ENCODE measurements around the gene DLG5. TPM values are rescaled to one million over a fixed set of nuclear protein-coding genes. Genes with fewer than 3 reads are reported as not detected.

DLG5 gene
- total and polyA plus RNA-seq, 9 of the 15 experiments (the other 6 are each of a cell fraction or from before 2014, with no cell fraction given) = 1.4 to 26.8 (median 11.2) TPM

- in situ Hi-C loops (cut with MboI) (no loop called here), intact Hi-C loops (cut with micrococcal nuclease) (no loop called here)
- no peaks in the 10 kb centered on the region for H3K9me1 ChIP-seq (ENCODE audit: control insufficient read depth, insufficient read depth, low read length)
- ChIA-PET CTCF (ENCODE audit: low intra/inter-chr PET ratio) (no interaction called here), POLR2A (interaction anchor here (0.6 kb wide), 1 partner anchor 25 kb away, joined by 3 read pairs; no protein-coding TSS in a partner anchor)
- TF ChIP-seq BCOR (IDR thresholded peaks at IDR 0.05) (0 out of 2 replicates have a peak, but pooled peaks have one; percentile 7), ZNF146 (CRISPR knock-in tag; IDR thresholded peaks at IDR 0.05; ENCODE audit: unreplicated experiment) (peak; percentile 78), ZNF311 (CRISPR knock-in tag; IDR thresholded peaks at IDR 0.05) (no peak), ETV1 (tag; conservative IDR thresholded peaks at IDR 0.05; ENCODE audit: low read depth) (no peak)
- no peak overlapping the region for H3K4me2 ChIP-seq (ENCODE audit: insufficient read depth, low read length)
- peaks cover 6% of the 10 kb centered on the region for H3K9me3 ChIP-seq (replicated peaks; ENCODE audit: control insufficient read depth, insufficient read depth, low read depth, low read length)
- no peak for DNase-seq (ENCODE audit: extremely low read depth in 1 of 4, low spot score in 3 of 4)
- H3K36me3 ChIP-seq (ENCODE audit: control insufficient read depth, insufficient read depth, low read length) = no peaks in the 10 kb centered on the region
- no peak overlapping the region for H3K4me3 ChIP-seq
- no peak overlapping the region for H3K9ac ChIP-seq (ENCODE audit: insufficient read depth in 1 of 2, low read depth in 2 of 2, low read length in 2 of 2)
- BruUV-seq (replicated peaks) = no TSS peak
- no peak overlapping the region for H3K27ac ChIP-seq (ENCODE audit: extremely low read depth, low read depth, low read length)
- no peak for ATAC-seq
- no peaks in the 10 kb centered on the region for H4K20me1 ChIP-seq (replicated peaks; ENCODE audit: control insufficient read depth, insufficient read depth, low read length)
- H2AFZ ChIP-seq (ENCODE audit: low read depth, low read length) = no peak overlapping the region
- no peaks in the 10 kb centered on the region for H3K79me2 ChIP-seq (ENCODE audit: control insufficient read depth, insufficient read depth, low read length)
- 53% methylated on average over 6 of the region's 6 CpGs for WGBS (ENCODE audit: insufficient coverage, low coverage, missing lambda C conversion rate)
- no peaks in the 10 kb centered on the region for H3K27me3 ChIP-seq (ENCODE audit: control insufficient read depth in 2 of 2, insufficient read depth in 2 of 2, low read length in 2 of 2)
- H3K4me1 ChIP-seq (replicated peaks in 1 of 2; ENCODE audit: control insufficient read depth in 2 of 2, insufficient read depth in 2 of 2, low read length in 2 of 2) = no peaks in the 10 kb centered on the region; a peak in 1 of 5 replicates
- FAIRE-seq = no peak
These were observed 34.3 kb upstream of the DLG5 start for GRCh38 chr10:77960829-77961329.

GRCh38 chr10:77959887-77960455 lies 33.4 kb upstream of the DLG5 start:
- no peaks in the 10 kb centered on the region for H3K9me1 ChIP-seq (ENCODE audit: control insufficient read depth, insufficient read depth, low read length)
- no peaks in the 10 kb centered on the region for H3K4me1 ChIP-seq (replicated peaks in 1 of 2; ENCODE audit: control insufficient read depth in 2 of 2, insufficient read depth in 2 of 2, low read length in 2 of 2)
- no peaks in the 10 kb centered on the region for H3K36me3 ChIP-seq (ENCODE audit: control insufficient read depth, insufficient read depth, low read length)
- H3K27ac ChIP-seq (ENCODE audit: extremely low read depth, low read depth, low read length) = no peak overlapping the region
- H4K20me1 ChIP-seq (replicated peaks; ENCODE audit: control insufficient read depth, insufficient read depth, low read length) = no peaks in the 10 kb centered on the region
- ChIA-PET CTCF (ENCODE audit: low intra/inter-chr PET ratio) (no interaction called here), POLR2A (interaction anchor here (1.0 to 1.2 kb wide), 2 partner anchors 9 to 15 kb away, joined by 5 to 6 read pairs; no protein-coding TSS in a partner anchor)
- no peak overlapping the region for H3K4me2 ChIP-seq (ENCODE audit: insufficient read depth, low read length)
- DNase-seq (ENCODE audit: extremely low read depth in 1 of 4, low spot score in 3 of 4) (no peak), FAIRE-seq (no peak), ATAC-seq (peak; percentile 65)
- no peak overlapping the region for H3K9ac ChIP-seq (ENCODE audit: insufficient read depth in 1 of 2, low read depth in 2 of 2, low read length in 2 of 2)
- H3K4me3 ChIP-seq = no peak overlapping the region
- no peaks in the 10 kb centered on the region for H3K79me2 ChIP-seq (ENCODE audit: control insufficient read depth, insufficient read depth, low read length)
- intact Hi-C loops (cut with micrococcal nuclease) (no loop called here), in situ Hi-C loops (cut with MboI) (no loop called here)
- WGBS (ENCODE audit: insufficient coverage, low coverage, missing lambda C conversion rate) = 42% methylated on average over 8 of the region's 8 CpGs
- peaks cover 6% of the 10 kb centered on the region for H3K9me3 ChIP-seq (replicated peaks; ENCODE audit: control insufficient read depth, insufficient read depth, low read depth, low read length)
- H2AFZ ChIP-seq (ENCODE audit: low read depth, low read length) = 0 out of 2 replicates have a peak overlapping the region, but pooled peaks have one; percentile 19
- BruUV-seq (replicated peaks) = no TSS peak
- no peaks in the 10 kb centered on the region for H3K27me3 ChIP-seq (ENCODE audit: control insufficient read depth in 2 of 2, insufficient read depth in 2 of 2, low read length in 2 of 2)
- peak; percentile 43; the same call in 1 of the 2 replicates for TF ChIP-seq RAD51 (IDR thresholded peaks at IDR 0.05; ENCODE audit: borderline replicate concordance, low read depth)
- TF ChIP-seq CEBPB (tag; IDR thresholded peaks at IDR 0.05) = 0 out of 2 replicates have a peak, but pooled peaks have one; percentile 49
- no peak for TF ChIP-seq TSC22D4 (tag; IDR thresholded peaks at IDR 0.05)
- no peak for TF ChIP-seq HDAC3 (IDR thresholded peaks at IDR 0.05; ENCODE audit: borderline replicate concordance, partially characterized antibody)
- peak; percentile 55; the same call in 1 of the 2 replicates for TF ChIP-seq CEBPG (CRISPR knock-in tag; IDR thresholded peaks at IDR 0.05)
- TF ChIP-seq CEBPG (tag; conservative IDR thresholded peaks at IDR 0.05 in 1 of 2, IDR thresholded peaks at IDR 0.05 in 1 of 2) = peak in 1 of 2 experiments; percentile 58; a peak in 2 of 4 replicates
- TF ChIP-seq, protein P1, sequence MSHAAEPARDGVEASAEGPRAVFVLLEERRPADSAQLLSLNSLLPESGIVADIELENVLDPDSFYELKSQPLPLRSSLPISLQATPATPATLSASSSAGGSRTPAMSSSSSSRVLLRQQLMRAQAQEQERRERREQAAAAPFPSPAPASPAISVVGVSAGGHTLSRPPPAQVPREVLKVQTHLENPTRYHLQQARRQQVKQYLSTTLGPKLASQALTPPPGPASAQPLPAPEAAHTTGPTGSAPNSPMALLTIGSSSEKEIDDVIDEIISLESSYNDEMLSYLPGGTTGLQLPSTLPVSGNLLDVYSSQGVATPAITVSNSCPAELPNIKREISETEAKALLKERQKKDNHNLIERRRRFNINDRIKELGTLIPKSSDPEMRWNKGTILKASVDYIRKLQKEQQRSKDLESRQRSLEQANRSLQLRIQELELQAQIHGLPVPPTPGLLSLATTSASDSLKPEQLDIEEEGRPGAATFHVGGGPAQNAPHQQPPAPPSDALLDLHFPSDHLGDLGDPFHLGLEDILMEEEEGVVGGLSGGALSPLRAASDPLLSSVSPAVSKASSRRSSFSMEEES (CRISPR knock-in tag; IDR thresholded peaks at IDR 0.05) = peak; percentile 43
- peak; percentile 42; the same call in 1 of the 2 replicates for TF ChIP-seq BHLHE40 (IDR thresholded peaks at IDR 0.05; ENCODE audit: low read length)
- TF ChIP-seq ATF3 (IDR thresholded peaks at IDR 0.05) = peak; percentile 80
- no peak for TF ChIP-seq ATF3 (CRISPR knock-in tag; conservative IDR thresholded peaks at IDR 0.05)
